Fibroblast of lung (primary cell): ENCODE data around the gene KITLG. TPM values are rescaled to one million over a fixed set of nuclear protein-coding genes. Genes with fewer than 3 reads are reported as not detected.

Experiments used
- DNase-seq, 2 donors: peaks; one replicate each; pipeline versions ENCODE4 v3.0.0 to v3.0.0-alpha.2; 2010; ENCODE audit warnings: low read depth in 2 of 2
- H2AFZ ChIP-seq: 2 replicates; pipeline ENCODE4 v1.5.1; 2012; ENCODE audit warnings: low read length, control low read depth, inconsistent platforms
- H3K27ac ChIP-seq: 2 replicates; pipeline ENCODE4 v1.5.1; 2011; ENCODE audit warnings: low read length, control low read depth; ENCODE audit not compliant: insufficient read depth
- H3K27me3 ChIP-seq: 2 replicates; pipeline ENCODE4 v1.5.1; 2011; ENCODE audit warnings: mild to moderate bottlenecking, low read length; ENCODE audit not compliant: control insufficient read depth, insufficient read depth
- H3K36me3 ChIP-seq: 2 replicates; pipeline ENCODE4 v1.5.1; 2011; ENCODE audit warnings: low read length; ENCODE audit not compliant: control insufficient read depth, insufficient read depth
- H3K4me1 ChIP-seq: 2 replicates; pipeline ENCODE4 v1.5.1; 2011; ENCODE audit warnings: low read length; ENCODE audit not compliant: control insufficient read depth, insufficient read depth; ENCODE audit errors: extremely low read depth
- H3K4me2 ChIP-seq: 2 replicates; pipeline ENCODE4 v1.5.1; 2011; ENCODE audit warnings: low read length, control low read depth; ENCODE audit not compliant: insufficient read depth; ENCODE audit errors: extremely low read depth
- H3K4me3 ChIP-seq, 4 experiments: fragments of 200-600 bp in 1 of 4; sonication (generic) in 1 of 4; replicated peaks in 1 of 4; 2 replicates each; pipeline ENCODE4 v1.5.1; 2011 to 2016; ENCODE audit warnings: low read length in 4 of 4, low read depth in 3 of 4, mild to moderate bottlenecking in 3 of 4, control low read depth in 2 of 4, inconsistent platforms in 1 of 4, mixed read lengths in 1 of 4; ENCODE audit not compliant: insufficient read depth in 1 of 4; ENCODE audit errors: control extremely low read depth in 1 of 4
- H3K79me2 ChIP-seq: 2 replicates; pipeline ENCODE4 v1.5.1; 2012; ENCODE audit warnings: mild to moderate bottlenecking, low read length, inconsistent platforms; ENCODE audit not compliant: control insufficient read depth, insufficient read depth
- H3K9ac ChIP-seq: 2 replicates; pipeline ENCODE4 v1.5.1; 2011; ENCODE audit warnings: mild to moderate bottlenecking, low read length, control low read depth; ENCODE audit not compliant: insufficient read depth
- H3K9me3 ChIP-seq: 2 replicates; pipeline ENCODE4 v1.5.1; 2012; ENCODE audit warnings: low read depth, low read length; ENCODE audit not compliant: control insufficient read depth, insufficient read depth
- H4K20me1 ChIP-seq: 2 replicates; pipeline ENCODE4 v1.5.1; 2011; ENCODE audit warnings: low read length; ENCODE audit not compliant: control insufficient read depth, insufficient read depth; ENCODE audit errors: extremely low read depth
- EZH2 ChIP-seq: IDR thresholded peaks from 2 replicates; pipeline ENCODE4 v1.5.1; 2012; ENCODE audit warnings: low read length, control low read depth, mild to moderate bottlenecking; ENCODE audit errors: missing control alignments
- polyA plus RNA-seq, 2 donors: library from polyadenylated mRNA; depleted of rRNA in 1 of 2; stranded (reverse) in 1 of 2; unstranded in 1 of 2; fragments of >200 nt; gene quantifications; 2 replicates each; pipeline ENCODE4 v1.2.1, GENCODE V29; 2011 to 2012; ENCODE audit warnings: missing spikeins in 1 of 2
- total RNA-seq: library from RNA; depleted of rRNA; stranded (reverse); fragments of >200 nt; gene quantifications from 2 replicates; pipeline ENCODE4 v1.2.1, GENCODE V29; 2014
- TF ChIP-seq, protein P1 (sequence below), 2 donors: IDR thresholded peaks in 1 of 2; conservative IDR thresholded peaks in 1 of 2; 1 replicate in 1 of 2; 2 replicates in 1 of 2; pipeline ENCODE4 v1.5.1; 2011 to 2012; ENCODE audit warnings: low read length in 2 of 2, control low read depth in 1 of 2, inconsistent platforms in 1 of 2, low read depth in 1 of 2, mild to moderate bottlenecking in 1 of 2

KITLG gene
- total and polyA plus RNA-seq, 2 donors (not counting 1 experiment from before 2014, with no cell fraction given): 64.6 to 132 TPM

DNA sequence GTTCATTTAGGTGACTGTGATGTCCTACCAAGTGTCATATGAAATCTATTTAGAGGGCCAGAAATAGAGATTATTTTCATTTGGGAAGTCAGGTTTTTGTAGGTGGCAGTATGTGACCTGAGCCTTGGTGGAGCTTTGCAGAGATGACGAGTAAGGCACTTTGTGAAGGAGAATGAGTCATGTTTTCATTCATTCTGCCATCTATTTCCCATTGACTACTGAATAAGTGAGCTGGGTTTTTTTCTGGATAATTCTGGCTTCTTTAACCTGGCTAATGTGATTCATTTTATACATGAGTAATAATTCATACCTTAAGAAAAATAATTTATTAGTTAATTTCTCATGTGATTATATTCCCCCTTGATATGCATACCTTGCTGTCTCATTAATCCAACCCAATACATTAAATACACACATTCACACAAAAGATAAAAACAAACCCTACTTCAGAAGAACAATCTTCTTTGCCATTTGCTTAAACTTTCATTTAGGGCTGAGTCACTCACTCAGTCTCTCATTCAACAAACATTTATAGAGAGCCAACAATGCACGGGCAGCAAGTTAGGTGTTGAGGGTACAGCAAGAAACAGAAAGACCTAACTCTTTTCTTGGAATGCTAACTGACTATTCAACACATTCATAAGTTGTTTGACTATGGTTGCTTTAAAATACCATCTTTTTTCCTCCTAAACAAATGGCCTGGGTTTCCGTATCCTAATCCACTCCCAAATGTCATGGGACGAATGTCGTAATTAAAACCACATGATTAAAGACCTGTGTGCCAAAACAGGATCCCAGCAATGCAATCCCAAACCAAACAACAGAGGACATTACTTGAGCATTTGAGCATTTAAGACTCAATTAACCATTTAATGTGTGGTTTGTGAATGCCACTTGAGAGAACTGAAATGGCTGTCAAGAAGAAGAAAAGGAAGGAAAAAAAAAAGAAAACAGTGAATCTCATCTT is 78.0 kb downstream of the KITLG start:
- peaks cover 2% of the 10 kb centered on the region for H3K36me3 ChIP-seq
- H3K27ac ChIP-seq: no peak overlapping the region
- no peaks in the 10 kb centered on the region for H3K79me2 ChIP-seq
- H3K27me3 ChIP-seq: no peaks in the 10 kb centered on the region
- H3K4me3 ChIP-seq: no peak overlapping the region
- H4K20me1 ChIP-seq: no peaks in the 10 kb centered on the region
- no peak overlapping the region for H2AFZ ChIP-seq
- TF ChIP-seq, protein P1, sequence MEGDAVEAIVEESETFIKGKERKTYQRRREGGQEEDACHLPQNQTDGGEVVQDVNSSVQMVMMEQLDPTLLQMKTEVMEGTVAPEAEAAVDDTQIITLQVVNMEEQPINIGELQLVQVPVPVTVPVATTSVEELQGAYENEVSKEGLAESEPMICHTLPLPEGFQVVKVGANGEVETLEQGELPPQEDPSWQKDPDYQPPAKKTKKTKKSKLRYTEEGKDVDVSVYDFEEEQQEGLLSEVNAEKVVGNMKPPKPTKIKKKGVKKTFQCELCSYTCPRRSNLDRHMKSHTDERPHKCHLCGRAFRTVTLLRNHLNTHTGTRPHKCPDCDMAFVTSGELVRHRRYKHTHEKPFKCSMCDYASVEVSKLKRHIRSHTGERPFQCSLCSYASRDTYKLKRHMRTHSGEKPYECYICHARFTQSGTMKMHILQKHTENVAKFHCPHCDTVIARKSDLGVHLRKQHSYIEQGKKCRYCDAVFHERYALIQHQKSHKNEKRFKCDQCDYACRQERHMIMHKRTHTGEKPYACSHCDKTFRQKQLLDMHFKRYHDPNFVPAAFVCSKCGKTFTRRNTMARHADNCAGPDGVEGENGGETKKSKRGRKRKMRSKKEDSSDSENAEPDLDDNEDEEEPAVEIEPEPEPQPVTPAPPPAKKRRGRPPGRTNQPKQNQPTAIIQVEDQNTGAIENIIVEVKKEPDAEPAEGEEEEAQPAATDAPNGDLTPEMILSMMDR (conservative IDR thresholded peaks at IDR 0.05 in 1 of 2, IDR thresholded peaks at IDR 0.05 in 1 of 2; ENCODE audit: low read depth in 1 of 2, low read length in 2 of 2): no peak
- no peak for TF ChIP-seq EZH2
- H3K4me1 ChIP-seq: peaks cover 2% of the 10 kb centered on the region
- no peak overlapping the region for H3K9ac ChIP-seq
- H3K9me3 ChIP-seq: no peaks in the 10 kb centered on the region
- H3K4me2 ChIP-seq: peak overlapping the region; percentile 27
- DNase-seq: peak; percentile 43 to 69

DNA sequence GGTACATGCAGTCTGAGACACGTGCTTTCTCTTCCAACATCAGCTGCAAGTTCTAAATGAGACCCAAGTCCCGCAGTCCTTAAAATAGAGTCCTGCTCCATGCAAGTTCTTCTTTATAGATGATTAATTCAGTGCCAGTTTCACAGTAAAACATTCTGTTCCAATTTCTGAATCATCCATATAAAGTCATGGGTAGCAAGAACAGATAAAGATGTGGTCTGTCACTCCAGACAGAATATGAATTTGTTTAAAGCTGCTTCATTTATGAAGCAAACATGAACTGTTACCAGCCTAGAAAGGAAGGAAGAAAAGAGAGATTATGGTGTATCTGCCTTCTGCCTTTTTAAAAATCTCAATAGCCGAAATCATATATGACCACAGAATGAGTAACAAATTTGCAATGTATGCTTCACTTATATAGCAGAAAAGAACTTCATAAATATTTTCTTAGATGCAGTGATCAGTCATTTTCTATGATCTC is 83.3 kb downstream of the KITLG start:
- DNase-seq: peak in 1 of 2 donors; percentile 38
- no peaks in the 10 kb centered on the region for H3K27me3 ChIP-seq
- H3K27ac ChIP-seq: no peak overlapping the region
- no peak overlapping the region for H3K4me3 ChIP-seq
- H3K4me2 ChIP-seq: no peak overlapping the region
- H3K36me3 ChIP-seq: no peaks in the 10 kb centered on the region
- H2AFZ ChIP-seq: no peak overlapping the region
- no peak overlapping the region for H3K9ac ChIP-seq
- no peaks in the 10 kb centered on the region for H3K79me2 ChIP-seq
- H3K9me3 ChIP-seq: no peaks in the 10 kb centered on the region
- peaks cover 8% of the 10 kb centered on the region for H3K4me1 ChIP-seq
- H4K20me1 ChIP-seq: no peaks in the 10 kb centered on the region
- no peak for TF ChIP-seq EZH2
- TF ChIP-seq, protein P1 (conservative IDR thresholded peaks at IDR 0.05 in 1 of 2, IDR thresholded peaks at IDR 0.05 in 1 of 2; ENCODE audit: low read depth in 1 of 2, low read length in 2 of 2): no peak

DNA sequence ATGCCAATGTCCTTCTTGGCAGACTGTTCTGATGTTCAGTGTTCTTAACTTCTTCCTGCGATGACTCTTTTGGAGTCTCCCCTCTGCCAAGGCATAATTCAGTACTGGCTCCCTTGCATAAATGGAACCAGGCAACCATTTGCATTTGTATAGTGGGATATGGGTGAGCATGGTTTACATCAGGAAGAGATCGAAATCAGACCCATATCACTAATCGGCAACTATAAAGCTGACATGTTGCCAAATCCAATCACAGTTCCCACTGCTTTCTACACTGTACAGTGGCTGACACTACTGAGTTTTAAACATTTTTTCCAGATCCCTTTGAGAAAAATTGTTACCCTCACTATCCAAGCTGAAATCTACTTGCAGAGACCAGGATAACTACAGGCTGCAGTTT is 83.8 kb downstream of the KITLG start:
- Histone ChIP-seq H3K4me3 (no peak overlapping the region), H3K4me1 (peaks cover 8% of the 10 kb centered on the region), H3K9me3 (no peaks in the 10 kb centered on the region), H4K20me1 (no peaks in the 10 kb centered on the region), H3K9ac (no peak overlapping the region), H3K79me2 (no peaks in the 10 kb centered on the region), H3K27me3 (no peaks in the 10 kb centered on the region), H2AFZ (no peak overlapping the region), H3K27ac (no peak overlapping the region), H3K4me2 (no peak overlapping the region), H3K36me3 (no peaks in the 10 kb centered on the region)
- no peak for TF ChIP-seq EZH2
- TF ChIP-seq, protein P1 (conservative IDR thresholded peaks at IDR 0.05 in 1 of 2, IDR thresholded peaks at IDR 0.05 in 1 of 2; ENCODE audit: low read depth in 1 of 2, low read length in 2 of 2): no peak
- no peak for DNase-seq
